ENCODE measurements around the gene CBLL1.

The CBLL1 gene

GRCh38 chr7:107743567-107744344 is at the start of gene CBLL1:
Gene CBLL1, plus strand, starts transcription at chr7:107744142. Its CDS starts 22 bp downstream, at chr7:107744164.
- Histone ChIP-seq H3K27me3 (ENCODE audit: low read depth) (no peaks in the 10 kb centered on the region), H3K4me1 (peaks cover 26% of the 10 kb centered on the region), H3K36me3 (replicated peaks) (peaks cover 9% of the 10 kb centered on the region), H3K4me3 (peak within 1 kb of the TSS; percentile 78), H3K9me3 (no peaks in the 10 kb centered on the region)
- peak; percentile 93 to 97 for DNase-seq (ENCODE audit: low spot score in 2 of 2)
- in situ Hi-C loops (cut with MboI; ENCODE audit: low sequenced_read_pairs): loop anchor here (10.0 to 25.0 kb wide), 3 partner anchors 131 to 556 kb away; partner anchors contain the start of gene LAMB4

- Histone ChIP-seq H3K36me3 (replicated peaks) (no peaks in the 10 kb centered on the region), H3K4me3 (no peak overlapping the region), H3K4me1 (peaks cover 11% of the 10 kb centered on the region), H3K27me3 (ENCODE audit: low read depth) (no peaks in the 10 kb centered on the region), H3K9me3 (no peaks in the 10 kb centered on the region)
- DNase-seq (ENCODE audit: low spot score in 2 of 2): no peak
- in situ Hi-C loops (cut with MboI; ENCODE audit: low sequenced_read_pairs): no loop called here
Observed at GRCh38 chr7:107694386-107694785, 49.6 kb upstream of the CBLL1 start.

- no peak for DNase-seq (ENCODE audit: low spot score in 2 of 2)
- no peak overlapping the region for H3K4me3 ChIP-seq
- H3K36me3 ChIP-seq (replicated peaks): no peaks in the 10 kb centered on the region
- in situ Hi-C loops (cut with MboI; ENCODE audit: low sequenced_read_pairs): no loop called here
- no peaks in the 10 kb centered on the region for H3K27me3 ChIP-seq (ENCODE audit: low read depth)
- H3K9me3 ChIP-seq: no peaks in the 10 kb centered on the region
- H3K4me1 ChIP-seq: peaks cover 11% of the 10 kb centered on the region
Observed at GRCh38 chr7:107696330-107696946, 47.5 kb upstream of the CBLL1 start.

GRCh38 chr7:107697321-107698049 is 46.5 kb upstream of the CBLL1 start:
- no peaks in the 10 kb centered on the region for H3K27me3 ChIP-seq (ENCODE audit: low read depth)
- peak; percentile 32 to 71 for DNase-seq (ENCODE audit: low spot score in 2 of 2)
- in situ Hi-C loops (cut with MboI; ENCODE audit: low sequenced_read_pairs): no loop called here
- peaks cover 11% of the 10 kb centered on the region for H3K4me1 ChIP-seq
- H3K4me3 ChIP-seq: no peak overlapping the region
- no peaks in the 10 kb centered on the region for H3K36me3 ChIP-seq (replicated peaks)
- no peaks in the 10 kb centered on the region for H3K9me3 ChIP-seq

GRCh38 chr7:107700570-107700969 is 43.4 kb upstream of the CBLL1 start:
- DNase-seq (ENCODE audit: low spot score in 2 of 2): no peak
- H3K9me3 ChIP-seq: no peaks in the 10 kb centered on the region
- H3K27me3 ChIP-seq (ENCODE audit: low read depth): no peaks in the 10 kb centered on the region
- in situ Hi-C loops (cut with MboI; ENCODE audit: low sequenced_read_pairs): no loop called here
- no peaks in the 10 kb centered on the region for H3K36me3 ChIP-seq (replicated peaks)
- no peak overlapping the region for H3K4me3 ChIP-seq
- peaks cover 26% of the 10 kb centered on the region for H3K4me1 ChIP-seq

GRCh38 chr7:107701191-107701590 is 42.8 kb upstream of the CBLL1 start:
- no peak for DNase-seq (ENCODE audit: low spot score in 2 of 2)
- in situ Hi-C loops (cut with MboI; ENCODE audit: low sequenced_read_pairs): no loop called here
- peaks cover 26% of the 10 kb centered on the region for H3K4me1 ChIP-seq

GRCh38 chr7:107703219-107703618 is 40.7 kb upstream of the CBLL1 start:
- in situ Hi-C loops (cut with MboI; ENCODE audit: low sequenced_read_pairs): no loop called here
- Histone ChIP-seq H3K27me3 (ENCODE audit: low read depth) (no peaks in the 10 kb centered on the region), H3K9me3 (no peaks in the 10 kb centered on the region), H3K4me1 (peaks cover 15% of the 10 kb centered on the region), H3K4me3 (no peak overlapping the region), H3K36me3 (replicated peaks) (no peaks in the 10 kb centered on the region)
- DNase-seq (ENCODE audit: low spot score in 2 of 2): no peak

More at GRCh38 chr7:107701191-107701590, 42.8 kb upstream of the CBLL1 start:
- no peaks in the 10 kb centered on the region for H3K36me3 ChIP-seq (replicated peaks)
- no peaks in the 10 kb centered on the region for H3K9me3 ChIP-seq
- H3K27me3 ChIP-seq (ENCODE audit: low read depth): no peaks in the 10 kb centered on the region
- no peak overlapping the region for H3K4me3 ChIP-seq

GRCh38 chr7:107703872-107704271 is 40.1 kb upstream of the CBLL1 start:
- H3K9me3 ChIP-seq: no peaks in the 10 kb centered on the region
- no peaks in the 10 kb centered on the region for H3K36me3 ChIP-seq (replicated peaks)
- H3K27me3 ChIP-seq (ENCODE audit: low read depth): no peaks in the 10 kb centered on the region
- in situ Hi-C loops (cut with MboI; ENCODE audit: low sequenced_read_pairs): no loop called here
- H3K4me3 ChIP-seq: no peak overlapping the region
- DNase-seq (ENCODE audit: low spot score in 2 of 2): no peak
- H3K4me1 ChIP-seq: peaks cover 15% of the 10 kb centered on the region

- Histone ChIP-seq H3K36me3 (replicated peaks) (no peaks in the 10 kb centered on the region), H3K9me3 (no peaks in the 10 kb centered on the region), H3K4me3 (no peak overlapping the region), H3K4me1 (peaks cover 12% of the 10 kb centered on the region), H3K27me3 (ENCODE audit: low read depth) (no peaks in the 10 kb centered on the region)
- no peak for DNase-seq (ENCODE audit: low spot score in 2 of 2)
- in situ Hi-C loops (cut with MboI; ENCODE audit: low sequenced_read_pairs): no loop called here
Observed at GRCh38 chr7:107708956-107709355, 35.0 kb upstream of the CBLL1 start.

GRCh38 chr7:107711301-107711700 is 32.6 kb upstream of the CBLL1 start:
- Histone ChIP-seq H3K9me3 (no peaks in the 10 kb centered on the region), H3K4me3 (no peak overlapping the region), H3K4me1 (no peaks in the 10 kb centered on the region), H3K27me3 (ENCODE audit: low read depth) (no peaks in the 10 kb centered on the region), H3K36me3 (replicated peaks) (no peaks in the 10 kb centered on the region)
- in situ Hi-C loops (cut with MboI; ENCODE audit: low sequenced_read_pairs): no loop called here
- no peak for DNase-seq (ENCODE audit: low spot score in 2 of 2)

GRCh38 chr7:107712025-107712424 is 31.9 kb upstream of the CBLL1 start:
- H3K36me3 ChIP-seq (replicated peaks): no peaks in the 10 kb centered on the region
- in situ Hi-C loops (cut with MboI; ENCODE audit: low sequenced_read_pairs): no loop called here
- DNase-seq (ENCODE audit: low spot score in 2 of 2): no peak
- no peaks in the 10 kb centered on the region for H3K9me3 ChIP-seq
- H3K4me1 ChIP-seq: no peaks in the 10 kb centered on the region
- no peaks in the 10 kb centered on the region for H3K27me3 ChIP-seq (ENCODE audit: low read depth)
- H3K4me3 ChIP-seq: no peak overlapping the region

GRCh38 chr7:107712896-107713295 is 31.0 kb upstream of the CBLL1 start:
- no peak overlapping the region for H3K4me3 ChIP-seq
- no peaks in the 10 kb centered on the region for H3K27me3 ChIP-seq (ENCODE audit: low read depth)
- no peak for DNase-seq (ENCODE audit: low spot score in 2 of 2)
- in situ Hi-C loops (cut with MboI; ENCODE audit: low sequenced_read_pairs): no loop called here
- H3K4me1 ChIP-seq: no peaks in the 10 kb centered on the region
- no peaks in the 10 kb centered on the region for H3K36me3 ChIP-seq (replicated peaks)
- no peaks in the 10 kb centered on the region for H3K9me3 ChIP-seq

GRCh38 chr7:107715531-107715930 is 28.4 kb upstream of the CBLL1 start:
- in situ Hi-C loops (cut with MboI; ENCODE audit: low sequenced_read_pairs): no loop called here

More at GRCh38 chr7:107715531-107715930, 28.4 kb upstream of the CBLL1 start:
- no peak for DNase-seq (ENCODE audit: low spot score in 2 of 2)
- Histone ChIP-seq H3K36me3 (replicated peaks) (no peaks in the 10 kb centered on the region), H3K4me3 (no peak overlapping the region), H3K4me1 (no peaks in the 10 kb centered on the region; the same call in 1 of the 2 replicates), H3K9me3 (no peaks in the 10 kb centered on the region), H3K27me3 (ENCODE audit: low read depth) (no peaks in the 10 kb centered on the region)

All from HAP-1 (cell line).